Activated CD8-positive, alpha-beta T cell treated with anti-CD3 and anti-CD28 coated beads for 36 hours (primary cell): Measurements from ENCODE around the gene MSN. TPM values are rescaled to one million over a fixed set of nuclear protein-coding genes. Genes with fewer than 3 reads are reported as not detected.
A peak's percentile ranks its signal among the peaks of the same experiment; 100 is the strongest.

Experiments
- ATAC-seq: fragments of 200-7000 bp; cut with Tn5 transposase; one replicate; pipeline ENCODE4 v1.10.0; 2021; ENCODE audit warnings: mild to moderate bottlenecking, moderate library complexity
- CTCF ChIA-PET: fragments of 350-600 bp; sonication (Branson Sonifier 250); formaldehyde crosslinking; loops from one replicate; lab custom pipeline; 2021; ENCODE audit warnings: antibody characterized with exemption; lab: Charles Lee
- POLR2A ChIA-PET: fragments of 350-600 bp; sonication (Branson Sonifier 250); formaldehyde crosslinking; loops from one replicate; lab custom pipeline; 2021; ENCODE audit warnings: antibody characterized with exemption; lab: Charles Lee
- DNase-seq: peaks from one replicate; pipeline ENCODE4 v3.0.0-alpha.2; 2020
- H3K27ac Mint-ChIP-seq: one replicate; pipeline ENCODE4 v1.8.0; 2021; ENCODE audit warnings: mild to moderate bottlenecking, mixed read lengths
- H3K27me3 Mint-ChIP-seq: one replicate; pipeline ENCODE4 v1.8.0; 2021; ENCODE audit warnings: mixed read lengths
- H3K36me3 Mint-ChIP-seq: one replicate; pipeline ENCODE4 v1.8.0; 2021; ENCODE audit warnings: low read depth, mixed read lengths
- H3K4me1 Mint-ChIP-seq: one replicate; pipeline ENCODE4 v1.8.0; 2021; ENCODE audit warnings: low read depth, mixed read lengths
- H3K4me3 Mint-ChIP-seq: one replicate; pipeline ENCODE4 v1.8.0; 2021; ENCODE audit warnings: mild to moderate bottlenecking, moderate library complexity, mixed read lengths
- H3K9me3 Mint-ChIP-seq: one replicate; pipeline ENCODE4 v1.8.0; 2021; ENCODE audit warnings: mixed read lengths
- intact Hi-C: fragments of 100-400 bp; cut with micrococcal nuclease; formaldehyde crosslinking; loops from one replicate; pipeline ENCODE4 v1.10.0; 2022
- total RNA-seq, 2 experiments: library from RNA; stranded (reverse); gene quantifications; one replicate each; pipeline ENCODE4 v1.2.3, GENCODE V29; 2021
- TF ChIP-seq, protein P1 (sequence below): fragments of 200-600 bp; IDR thresholded peaks from one replicate; pipeline ENCODE4 v1.8.0; 2022; ENCODE audit warnings: antibody characterized with exemption, mild to moderate bottlenecking

MSN gene
- total RNA-seq, 2 experiments from 2014 or later, result 426 to 435 TPM

DNA sequence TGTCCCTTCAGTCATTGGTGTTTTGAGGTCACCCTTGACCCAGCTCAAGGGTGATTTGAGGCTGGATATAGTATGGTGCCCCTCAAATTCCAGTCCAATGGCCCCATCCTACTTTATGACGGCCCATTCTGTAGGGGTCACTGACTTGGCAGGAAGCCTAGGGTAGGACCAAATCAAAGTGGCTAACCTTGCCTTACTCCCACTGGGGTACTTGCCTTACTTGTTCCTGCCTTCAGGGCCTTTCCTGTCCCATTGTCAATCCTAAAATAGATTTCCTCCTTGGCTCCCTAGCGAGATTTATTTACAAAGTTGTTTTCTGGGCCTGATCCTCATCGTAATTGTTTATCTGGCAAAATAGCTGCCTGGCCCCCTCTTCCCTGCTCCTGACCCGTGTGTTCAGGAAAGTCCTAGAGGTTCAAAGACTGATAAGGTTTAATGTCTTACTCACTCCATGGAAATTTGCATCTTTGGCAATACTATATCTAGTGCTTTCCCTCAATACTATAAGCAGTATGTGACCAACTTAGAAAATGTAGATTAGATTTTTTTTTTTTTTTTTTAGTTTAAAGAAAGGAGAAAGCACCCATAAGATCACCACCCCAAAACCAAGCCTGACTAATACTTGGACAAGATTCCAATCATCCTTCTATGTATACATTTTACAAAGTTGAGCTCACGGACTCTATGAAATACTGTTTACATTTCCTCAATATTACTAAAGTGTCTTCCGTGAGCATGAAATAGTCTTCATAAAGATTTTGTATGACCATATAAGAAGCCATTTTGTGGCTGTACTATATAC lies 44.8 kb downstream of the MSN start:
- Mint-ChIP-seq H3K4me3 (no peak overlapping the region), H3K9me3 (peaks cover 1% of the 10 kb centered on the region), H3K27me3 (no peaks in the 10 kb centered on the region), H3K27ac (peak overlapping the region; percentile 66), H3K4me1 (peaks cover 61% of the 10 kb centered on the region), H3K36me3 (peaks cover 49% of the 10 kb centered on the region)
- ChIA-PET POLR2A (no interaction called here), CTCF (interaction anchor here (1.0 kb wide), 1 partner anchor 9 kb away, joined by 4 read pairs; no protein-coding TSS in a partner anchor)
- no peak for ATAC-seq
- TF ChIP-seq, protein P1, sequence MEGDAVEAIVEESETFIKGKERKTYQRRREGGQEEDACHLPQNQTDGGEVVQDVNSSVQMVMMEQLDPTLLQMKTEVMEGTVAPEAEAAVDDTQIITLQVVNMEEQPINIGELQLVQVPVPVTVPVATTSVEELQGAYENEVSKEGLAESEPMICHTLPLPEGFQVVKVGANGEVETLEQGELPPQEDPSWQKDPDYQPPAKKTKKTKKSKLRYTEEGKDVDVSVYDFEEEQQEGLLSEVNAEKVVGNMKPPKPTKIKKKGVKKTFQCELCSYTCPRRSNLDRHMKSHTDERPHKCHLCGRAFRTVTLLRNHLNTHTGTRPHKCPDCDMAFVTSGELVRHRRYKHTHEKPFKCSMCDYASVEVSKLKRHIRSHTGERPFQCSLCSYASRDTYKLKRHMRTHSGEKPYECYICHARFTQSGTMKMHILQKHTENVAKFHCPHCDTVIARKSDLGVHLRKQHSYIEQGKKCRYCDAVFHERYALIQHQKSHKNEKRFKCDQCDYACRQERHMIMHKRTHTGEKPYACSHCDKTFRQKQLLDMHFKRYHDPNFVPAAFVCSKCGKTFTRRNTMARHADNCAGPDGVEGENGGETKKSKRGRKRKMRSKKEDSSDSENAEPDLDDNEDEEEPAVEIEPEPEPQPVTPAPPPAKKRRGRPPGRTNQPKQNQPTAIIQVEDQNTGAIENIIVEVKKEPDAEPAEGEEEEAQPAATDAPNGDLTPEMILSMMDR, result no peak
- no peak for DNase-seq
- intact Hi-C loops, result no loop called here

DNA sequence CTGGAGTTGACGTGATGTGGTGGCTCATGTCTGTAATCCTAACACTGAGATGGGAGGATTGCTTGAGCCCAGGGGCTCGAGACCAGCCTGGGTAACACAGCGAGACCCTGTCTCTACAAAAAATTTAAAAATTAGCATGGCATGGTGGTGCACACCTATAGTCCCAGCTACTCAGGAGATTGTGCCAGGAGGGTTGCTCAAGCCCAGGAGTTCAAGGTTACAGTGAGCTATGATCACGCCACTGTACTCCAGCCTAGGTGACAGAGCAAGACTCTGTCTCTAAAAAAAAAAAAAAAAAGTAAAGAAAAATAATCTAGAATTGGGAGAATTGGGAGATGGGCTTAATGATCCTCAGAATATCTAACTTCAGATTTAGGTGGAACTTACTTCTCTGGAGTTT lies 51.1 kb downstream of the MSN start:
- Mint-ChIP-seq H3K27ac (peak overlapping the region; percentile 64), H3K9me3 (no peaks in the 10 kb centered on the region), H3K27me3 (no peaks in the 10 kb centered on the region), H3K4me3 (no peak overlapping the region), H3K36me3 (peaks cover 61% of the 10 kb centered on the region), H3K4me1 (peaks cover 89% of the 10 kb centered on the region)
- intact Hi-C loops, result no loop called here
- ChIA-PET CTCF (interaction anchor here (1.3 kb wide), 1 partner anchor 12 kb away, joined by 4 read pairs; no protein-coding TSS in a partner anchor), POLR2A (no interaction called here)
- DNase-seq (no peak), ATAC-seq (no peak)
- TF ChIP-seq, protein P1, result no peak

DNA sequence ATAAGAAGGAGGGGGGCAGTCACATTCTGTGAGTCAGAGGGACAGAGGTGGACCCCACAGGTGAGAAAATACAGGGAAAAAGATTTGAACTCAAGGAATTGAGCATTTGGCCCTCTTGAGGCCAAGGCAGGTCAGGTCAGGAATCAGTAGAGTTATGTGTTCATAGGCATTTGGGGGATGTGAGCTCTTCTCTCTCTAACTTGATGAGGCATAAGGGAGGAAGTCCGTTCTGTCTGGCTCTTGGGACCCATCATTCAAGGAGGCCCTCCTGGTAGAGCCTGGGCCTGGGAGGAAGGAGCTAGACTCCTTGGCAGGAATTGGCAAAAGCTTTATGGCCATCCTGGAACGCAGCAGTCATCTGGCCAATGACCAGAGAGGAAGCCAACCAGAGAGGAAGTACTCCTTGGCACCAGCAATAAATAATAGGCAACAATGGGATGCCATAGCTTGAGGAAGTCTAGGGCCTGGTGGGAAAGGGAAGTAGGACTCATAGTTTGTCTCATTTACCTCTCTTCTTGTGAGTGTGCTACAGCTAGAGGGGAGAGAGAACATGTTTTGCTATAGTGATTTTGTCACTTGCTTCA lies 53.0 kb downstream of the MSN start:
- TF ChIP-seq, protein P1, result no peak
- Mint-ChIP-seq H3K36me3 (peaks cover 69% of the 10 kb centered on the region), H3K27me3 (no peaks in the 10 kb centered on the region), H3K27ac (peak overlapping the region; percentile 96), H3K4me1 (peaks cover 88% of the 10 kb centered on the region), H3K9me3 (no peaks in the 10 kb centered on the region), H3K4me3 (no peak overlapping the region)
- ChIA-PET POLR2A (interaction anchor here (1.0 to 3.6 kb wide), 2 partner anchors 13 to 16 kb away, joined by 3 to 19 read pairs; no protein-coding TSS in a partner anchor), CTCF (interaction anchor here (1.0 to 1.5 kb wide), 3 partner anchors 8 to 14 kb away, joined by 4 to 6 read pairs (median 4); no protein-coding TSS in a partner anchor)
- DNase-seq (no peak), ATAC-seq (no peak)
- intact Hi-C loops, result loop anchor here (5.0 kb wide), 1 partner anchor 48 kb away; no protein-coding TSS in a partner anchor

DNA sequence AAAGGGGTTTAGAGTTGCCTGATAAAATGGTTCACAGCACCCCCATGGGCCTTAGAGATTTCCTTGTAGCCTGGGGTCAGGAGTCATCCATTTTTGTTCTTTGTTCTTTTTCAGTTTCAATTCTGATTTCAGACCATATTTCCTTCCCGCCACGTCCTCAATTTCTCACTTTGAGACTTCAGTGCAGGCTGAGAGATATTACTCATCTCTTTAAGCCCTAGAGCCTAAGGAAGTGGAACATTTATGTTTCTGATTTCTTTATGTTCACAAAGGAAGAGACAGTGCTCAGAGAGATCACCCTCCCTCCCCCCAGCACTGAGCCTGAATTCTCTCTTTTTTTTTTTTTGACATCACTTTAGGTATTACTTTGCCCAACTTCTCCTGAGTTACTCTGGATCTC lies 56.3 kb downstream of the MSN start:
- DNase-seq (peak; percentile 63), ATAC-seq (peak; percentile 88)
- intact Hi-C loops, result loop anchor here (2.0 to 5.0 kb wide), 2 partner anchors 51 to 127 kb away; no protein-coding TSS in a partner anchor
- Mint-ChIP-seq H3K27me3 (no peaks in the 10 kb centered on the region), H3K4me3 (peak overlapping the region; percentile 38), H3K27ac (peak overlapping the region; percentile 94), H3K4me1 (peaks cover 86% of the 10 kb centered on the region), H3K9me3 (no peaks in the 10 kb centered on the region), H3K36me3 (peaks cover 70% of the 10 kb centered on the region)
- ChIA-PET POLR2A (interaction anchor here (0.6 to 2.3 kb wide), 9 partner anchors 9 to 127 kb away, joined by 3 to 12 read pairs (median 3); no protein-coding TSS in a partner anchor), CTCF (interaction anchor here (0.8 to 1.5 kb wide), 7 partner anchors 17 to 127 kb away, joined by 3 to 9 read pairs (median 4); partner anchors contain the start of gene MSN)
- TF ChIP-seq, protein P1, result no peak
